B cell (primary cell): ENCODE data around the gene MRPL33.
"Not testable (repeated sequence)": the region's sequence is repeated elsewhere in the genome, so short reads cannot be mapped to it uniquely, and the experiment has no call there.

ENCODE experiments used
- CTCF ChIP-seq: fragments of 200-600 bp; IDR thresholded peaks from one replicate; pipeline ENCODE4 v1.8.0; 2022; ENCODE audit warnings: antibody characterized with exemption, mild to moderate bottlenecking
- EZH2 ChIP-seq: IDR thresholded peaks from 2 replicates; pipeline ENCODE4 v1.6.1; 2012; ENCODE audit warnings: borderline replicate concordance, low read depth, mild to moderate bottlenecking, moderate library complexity, low read length; ENCODE audit not compliant: insufficient read depth, poor library complexity, severe bottlenecking

- not testable (repeated sequence) for TF ChIP-seq CTCF, EZH2
These were observed 22.5 kb upstream of the MRPL33 start for GRCh38 chr2:27748803-27749554.
